Motor neuron (in vitro differentiated cells): ENCODE data around the gene DMPK. TPM values are rescaled to one million over a fixed set of nuclear protein-coding genes. Genes with fewer than 3 reads are reported as not detected.
"Not testable (repeated sequence)": the region's sequence is repeated elsewhere in the genome, so short reads cannot be mapped to it uniquely, and the experiment has no call there.

ENCODE experiments used
- ATAC-seq, 8 experiments: fragments of 200-7000 bp; cut with Tn5 transposase; replicated peaks in 6 of 8; 2 replicates each; pipeline ENCODE4 v1.8.0; 2021; ENCODE audit warnings: mild to moderate bottlenecking in 8 of 8, moderate library complexity in 8 of 8
- H3K27ac ChIP-seq, 2 donors: fragments of 250-450 bp; sonication (Bioruptor Pico); 2 replicates each; pipeline ENCODE4 v1.9.0; 2021; ENCODE audit warnings: antibody characterized with exemption in 2 of 2, mild to moderate bottlenecking in 2 of 2, moderate library complexity in 1 of 2
- H3K4me1 ChIP-seq, 2 donors: fragments of 250-450 bp; sonication (Bioruptor Pico); replicated peaks in 1 of 2; 2 replicates each; pipeline ENCODE4 v1.6.1; 2021; ENCODE audit warnings: antibody characterized with exemption in 2 of 2, mild to moderate bottlenecking in 2 of 2, moderate library complexity in 1 of 2
- H3K4me3 ChIP-seq, 5 donors: fragments of 250-450 bp; sonication (Bioruptor Pico); 2 replicates each; pipeline ENCODE4 v1.9.0; 2021; ENCODE audit warnings: antibody characterized with exemption in 5 of 5, mild to moderate bottlenecking in 5 of 5, moderate library complexity in 4 of 5
- WGBS, 10 experiments: fragments of 450-650 bp; shearing (Covaris generic); methylation state at CpG; one replicate each; pipeline ENCODE4 v1.0.0; 2022; 5-methylcytosine and 5-hydroxymethylcytosine counted together
- in situ Hi-C, 9 experiments: fragments of 400-800 bp; cut with MboI; loops; one replicate each; pipeline ENCODE4 v1.15.0; 2021; ENCODE audit warnings: low sequenced_read_pairs in 9 of 9, low pct_unique_long_range_greater_than_20kb in 2 of 9; ENCODE audit not compliant: unreplicated experiment in 9 of 9
- total RNA-seq, 8 experiments: library from RNA; unstranded; fragments of 300-600 nt; gene quantifications; 2 replicates each; pipeline versions ENCODE4 v1.2.3 to v1.2.4, GENCODE V29; 2022

DMPK gene
- total RNA-seq, 8 experiments from 2014 or later = 18.8 to 41.5 (median 26.9) TPM

- peak; percentile 97 to 99 (median 98) for ATAC-seq
- H3K27ac ChIP-seq = peak within 1 kb of the TSS; percentile 31 to 53
- peak within 1 kb of the TSS; percentile 58 to 78 (median 60) for H3K4me3 ChIP-seq
- H3K4me1 ChIP-seq = peaks cover 0 to 6% of the 10 kb centered on the region in 2 donors
- in situ Hi-C loops = no loop called here
- 0 to 20% (median 0%) methylated on average over 1 to 17 of the region's 48 CpGs; no CpG with 5 or more reads in 4 of the 10 experiments for WGBS, 10 experiments
Observed at GRCh38 chr19:45730368-45731288, 51.7 kb downstream of the DMPK start, which contains the start of gene FBXO46. Gene FBXO46, minus strand, starts transcription at chr19:45730896. Its CDS starts 17,401 bp downstream, at chr19:45713495.

- WGBS, 10 experiments = 0 to 15% (median 3%) methylated on average over 2 to 7 of the region's 10 CpGs; no CpG with 5 or more reads in 3 of the 10 experiments
- H3K27ac ChIP-seq = peak overlapping the region in 1 of 2 donors; percentile 53
- H3K4me1 ChIP-seq = peaks cover 0 to 6% of the 10 kb centered on the region in 2 donors
- peak in 2 of 8 experiments; percentile 2 to 5 for ATAC-seq
- peak overlapping the region; percentile 58 to 78 (median 60) for H3K4me3 ChIP-seq
- in situ Hi-C loops = no loop called here
Observed at GRCh38 chr19:45729800-45730290, 52.4 kb downstream of the DMPK start.

GRCh38 chr19:45728683-45729082 lies 53.6 kb downstream of the DMPK start:
- ATAC-seq = not testable (repeated sequence)

GRCh38 chr19:45720065-45720464 lies 62.2 kb downstream of the DMPK start:
- in situ Hi-C loops, H3K4me3 ChIP-seq, ATAC-seq, H3K27ac ChIP-seq: not testable (repeated sequence)
- WGBS, 10 experiments = 89 to 100% (median 100%) methylated on average over 1 to 9 of the region's 11 CpGs; no CpG with 5 or more reads in 3 of the 10 experiments
- peaks cover 11 to 13% of the 10 kb centered on the region in 2 donors for H3K4me1 ChIP-seq

More at GRCh38 chr19:45728683-45729082, 53.6 kb downstream of the DMPK start:
- in situ Hi-C loops, H3K4me3 ChIP-seq, H3K27ac ChIP-seq, H3K4me1 ChIP-seq: not testable (repeated sequence)
- 87 to 100% (median 96%) methylated on average over 1 to 8 of the region's 18 CpGs; no CpG with 5 or more reads in 3 of the 10 experiments for WGBS, 10 experiments

Other genes starting within 250 kb of the DMPK start
- gene OPA3, start 197.7 kb downstream of the DMPK start, total RNA-seq = 10 to 100 TPM in 1 of 8 experiments, 1 to 10 TPM in 7; 3.0 to 10.2 (median 6.4) TPM
- under 1 TPM in 7 of 8 experiments, not detected in 1; 0.05 to 0.85 (median 0.35) TPM for gene GPR4, start 180.3 kb downstream of the DMPK start, total RNA-seq
- gene EML2, start 143.1 kb downstream of the DMPK start, total RNA-seq = 10 to 100 TPM; 11.7 to 49.2 (median 24.6) TPM
- gene GIPR, start 114.3 kb downstream of the DMPK start, total RNA-seq = 1 to 10 TPM in 6 of 8 experiments, under 1 TPM in 2; 0.20 to 8.7 (median 3.9) TPM
- 100 to 1,000 TPM; 501 to 723 (median 595) TPM for gene SNRPD2, start 90.5 kb downstream of the DMPK start, total RNA-seq
- 10 to 100 TPM in 1 of 8 experiments, 1 to 10 TPM in 7; 3.7 to 18.1 (median 6.4) TPM for gene QPCTL, start 89.8 kb downstream of the DMPK start, total RNA-seq
- 10 to 100 TPM in 3 of 8 experiments, 1 to 10 TPM in 5; 6.4 to 24.3 (median 8.9) TPM for gene FBXO46, start 51.6 kb downstream of the DMPK start, total RNA-seq
- under 1 TPM in 2 of 8 experiments, not detected in 6; 0.09 to 0.24 TPM for gene MEIOSIN, start 49.1 kb downstream of the DMPK start, total RNA-seq
- 10 to 100 TPM in 1 of 8 experiments, 1 to 10 TPM in 7; 2.5 to 12.9 (median 5.5) TPM for gene SIX5, start 13.2 kb downstream of the DMPK start, total RNA-seq
- gene DMWD, start 10.4 kb upstream of the DMPK start, total RNA-seq = 10 to 100 TPM; 16.5 to 50.5 (median 32.9) TPM
- under 1 TPM in 6 of 8 experiments, not detected in 2; 0.18 to 0.76 (median 0.21) TPM for gene RSPH6A, start 32.8 kb upstream of the DMPK start, total RNA-seq
- gene SYMPK, start 80.7 kb upstream of the DMPK start, total RNA-seq = 10 to 100 TPM; 22.2 to 87.8 (median 39.2) TPM
- gene FOXA3, start 81.8 kb upstream of the DMPK start, total RNA-seq = under 1 TPM in 6 of 8 experiments, not detected in 2; 0.13 to 0.84 (median 0.42) TPM
- gene IRF2BP1, start 103.7 kb upstream of the DMPK start, total RNA-seq = 10 to 100 TPM; 10.4 to 20.5 (median 18.7) TPM
- 1 to 10 TPM; 2.1 to 6.1 (median 2.6) TPM for gene MYPOP, start 120.1 kb upstream of the DMPK start, total RNA-seq
- gene NANOS2, start 132.3 kb upstream of the DMPK start, total RNA-seq = under 1 TPM in 3 of 8 experiments, not detected in 5; 0.05 to 0.85 (median 0.18) TPM
- gene NOVA2, start 191.4 kb upstream of the DMPK start, total RNA-seq = 10 to 100 TPM in 4 of 8 experiments, 1 to 10 TPM in 1, under 1 TPM in 3; 0.09 to 23.5 (median 11.0) TPM
- 10 to 100 TPM in 2 of 8 experiments, 1 to 10 TPM in 6; 3.2 to 15.7 (median 5.5) TPM for gene CCDC61, start 213.0 kb upstream of the DMPK start, total RNA-seq
- under 1 TPM in 2 of 8 experiments, not detected in 6; 0.51 to 0.95 TPM for gene PGLYRP1, start 240.6 kb upstream of the DMPK start, total RNA-seq